Mucosa of descending colon (tissue), 3 donors: ENCODE data around the gene FBP1. TPM values are rescaled to one million over a fixed set of nuclear protein-coding genes. Genes with fewer than 3 reads are reported as not detected.

Experiments used
- ATAC-seq: fragments of 200-7000 bp; cut with Tn5 transposase; one replicate; pipeline ENCODE4 v1.9.1; 2020; ENCODE audit warnings: mild to moderate bottlenecking, moderate library complexity
- DNase-seq, 3 donors: peaks; one replicate each; pipeline ENCODE4 v3.0.0-alpha.2; 2020
- H3K36me3 ChIP-seq: fragments of 200-600 bp; one replicate; pipeline ENCODE4 v1.8.0; 2021; ENCODE audit warnings: low read depth, mild to moderate bottlenecking
- H3K4me1 ChIP-seq: fragments of 200-600 bp; one replicate; pipeline ENCODE4 v1.8.0; 2021; ENCODE audit warnings: low read depth, mild to moderate bottlenecking
- H3K4me3 ChIP-seq: fragments of 200-600 bp; one replicate; pipeline ENCODE4 v1.8.0; 2021; ENCODE audit warnings: mild to moderate bottlenecking
- H3K9me3 ChIP-seq: fragments of 200-600 bp; one replicate; pipeline ENCODE4 v1.8.0; 2021; ENCODE audit warnings: mild to moderate bottlenecking
- CTCF ChIP-seq: fragments of 200-600 bp; IDR thresholded peaks from one replicate; pipeline ENCODE4 v1.8.0; 2022; ENCODE audit warnings: antibody characterized with exemption, mild to moderate bottlenecking
- intact Hi-C, 2 donors: fragments of 100-400 bp; cut with DNase I in 1 of 2; cut with micrococcal nuclease in 1 of 2; formaldehyde crosslinking; loops; one replicate each; pipeline versions ENCODE4 v1.11.0 to v1.11.1; 2022; cut with DNase I, micrococcal nuclease
- total RNA-seq, 3 donors: library from RNA; stranded (reverse); fragmentation: NEBNext Ultra II Directional in 2 of 3; extraction: Animal tissue kit (Norgen Biotek cat#: 25700) in 2 of 3; gene quantifications; one replicate each; pipeline versions ENCODE4 v1.2.1 to v1.2.4, GENCODE V29; 2021 to 2023
- donor health status: DM: no; HTN: no; CAD: no; lungs with moderate emphysema.
- donor health status: DM: no; HTN: no; CAD: no.
- donor health status: DM: no; HTN: yes; CAD: no.

The FBP1 gene
- total RNA-seq, 3 donors from 2014 or later: 17.6 to 52.4 (median 48.6) TPM

DNA sequence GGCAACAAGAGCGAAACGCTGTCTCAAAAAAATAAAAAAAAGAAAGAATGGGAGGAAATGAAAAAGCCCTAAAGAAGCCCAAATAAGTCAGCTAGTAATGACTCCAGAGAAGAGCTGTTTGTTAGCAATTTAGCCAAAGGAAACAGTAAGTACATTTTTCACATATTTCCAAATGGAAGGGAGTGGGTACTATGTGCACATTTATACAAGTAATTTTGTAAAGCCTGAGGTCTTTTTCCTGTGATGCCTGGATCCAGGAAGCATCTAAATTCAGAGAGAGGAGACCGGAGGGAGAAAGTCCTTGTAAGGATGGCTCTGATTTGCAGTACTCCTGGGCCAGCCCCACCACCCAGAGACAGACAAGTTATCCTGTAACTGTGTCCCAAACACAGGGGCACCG lies 14.7 kb downstream of the FBP1 start:
- Histone ChIP-seq H3K4me3 (no peak overlapping the region), H3K4me1 (no peaks in the 10 kb centered on the region), H3K36me3 (no peaks in the 10 kb centered on the region), H3K9me3 (no peaks in the 10 kb centered on the region)
- intact Hi-C loops: no loop called here
- no peak for TF ChIP-seq CTCF
- ATAC-seq (no peak), DNase-seq (no peak)

- peak; percentile 96 for ATAC-seq
- intact Hi-C loops: no loop called here
- DNase-seq: peak; percentile 69 to 89 (median 86)
These were observed 16.1 kb downstream of the FBP1 start for GRCh38 chr9:94623253-94623652.

GRCh38 chr9:94622087-94622800 lies 17.1 kb downstream of the FBP1 start:
- ATAC-seq (no peak), DNase-seq (no peak)
- no peaks in the 10 kb centered on the region for H3K36me3 ChIP-seq
- H3K4me1 ChIP-seq: no peaks in the 10 kb centered on the region
- H3K4me3 ChIP-seq: no peak overlapping the region
- intact Hi-C loops: no loop called here
- H3K9me3 ChIP-seq: no peaks in the 10 kb centered on the region
- TF ChIP-seq CTCF: no peak

More at GRCh38 chr9:94623253-94623652, 16.1 kb downstream of the FBP1 start:
- Histone ChIP-seq H3K4me3 (no peak overlapping the region), H3K4me1 (no peaks in the 10 kb centered on the region), H3K9me3 (no peaks in the 10 kb centered on the region), H3K36me3 (no peaks in the 10 kb centered on the region)
- TF ChIP-seq CTCF: peak; percentile 27

DNA sequence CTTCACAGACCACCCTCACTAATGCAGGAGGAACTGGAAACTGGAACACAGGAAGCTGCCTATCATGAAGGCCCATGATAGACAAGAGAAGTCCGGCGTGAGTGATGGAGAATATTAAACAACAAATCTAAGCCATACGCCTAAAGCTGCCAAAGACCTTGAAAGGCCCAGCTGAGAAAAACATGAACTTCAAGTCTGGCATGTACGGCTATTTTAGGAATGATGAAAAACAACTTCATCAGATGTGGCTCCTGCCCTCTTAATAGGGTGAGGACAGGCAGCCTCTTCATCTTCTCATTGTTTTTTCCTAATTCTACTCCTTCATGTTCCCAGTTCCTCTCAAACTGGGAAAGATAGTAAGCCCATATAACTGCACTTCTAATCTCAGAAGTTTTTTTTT lies 20.3 kb downstream of the FBP1 start:
- no peak for TF ChIP-seq CTCF
- ATAC-seq (no peak), DNase-seq (no peak)
- Histone ChIP-seq H3K9me3 (no peaks in the 10 kb centered on the region), H3K36me3 (no peaks in the 10 kb centered on the region), H3K4me1 (no peaks in the 10 kb centered on the region), H3K4me3 (no peak overlapping the region)
- intact Hi-C loops: no loop called here

DNA sequence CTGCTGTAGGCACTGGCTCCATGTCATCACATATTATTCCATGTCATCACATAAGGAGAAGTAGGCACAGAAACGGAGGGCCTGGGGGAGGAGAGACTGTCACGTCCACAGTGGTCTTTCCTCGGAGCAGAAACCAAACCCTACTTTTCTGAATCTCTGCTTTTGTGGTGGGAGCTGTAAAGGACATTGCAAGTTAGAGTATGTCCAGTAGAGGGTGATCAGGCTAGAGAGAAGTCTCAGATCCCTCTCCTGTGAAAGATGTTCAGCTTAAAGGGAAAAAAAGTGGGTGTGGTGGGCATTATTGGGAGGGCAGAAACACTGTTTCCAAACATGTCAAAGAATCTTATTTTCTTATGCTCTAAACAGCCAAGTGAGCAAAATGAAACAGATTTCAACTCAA lies 26.3 kb downstream of the FBP1 start:
- ATAC-seq (no peak), DNase-seq (no peak)
- intact Hi-C loops: no loop called here
- H3K4me1 ChIP-seq: peaks cover 17% of the 10 kb centered on the region
- H3K36me3 ChIP-seq: no peaks in the 10 kb centered on the region
- H3K4me3 ChIP-seq: no peak overlapping the region
- no peak for TF ChIP-seq CTCF
- H3K9me3 ChIP-seq: no peaks in the 10 kb centered on the region
